HG03457 (cell line): ENCODE measurements around the gene FOXL3.

Experiments used
- ATAC-seq: cut with Tn5 transposase; IDR thresholded peaks from one replicate; pipeline ENCODE4 v1.9.1; 2021; ENCODE audit warnings: moderate number of reproducible peaks; ENCODE audit not compliant: unreplicated experiment

FOXL3 gene

DNA sequence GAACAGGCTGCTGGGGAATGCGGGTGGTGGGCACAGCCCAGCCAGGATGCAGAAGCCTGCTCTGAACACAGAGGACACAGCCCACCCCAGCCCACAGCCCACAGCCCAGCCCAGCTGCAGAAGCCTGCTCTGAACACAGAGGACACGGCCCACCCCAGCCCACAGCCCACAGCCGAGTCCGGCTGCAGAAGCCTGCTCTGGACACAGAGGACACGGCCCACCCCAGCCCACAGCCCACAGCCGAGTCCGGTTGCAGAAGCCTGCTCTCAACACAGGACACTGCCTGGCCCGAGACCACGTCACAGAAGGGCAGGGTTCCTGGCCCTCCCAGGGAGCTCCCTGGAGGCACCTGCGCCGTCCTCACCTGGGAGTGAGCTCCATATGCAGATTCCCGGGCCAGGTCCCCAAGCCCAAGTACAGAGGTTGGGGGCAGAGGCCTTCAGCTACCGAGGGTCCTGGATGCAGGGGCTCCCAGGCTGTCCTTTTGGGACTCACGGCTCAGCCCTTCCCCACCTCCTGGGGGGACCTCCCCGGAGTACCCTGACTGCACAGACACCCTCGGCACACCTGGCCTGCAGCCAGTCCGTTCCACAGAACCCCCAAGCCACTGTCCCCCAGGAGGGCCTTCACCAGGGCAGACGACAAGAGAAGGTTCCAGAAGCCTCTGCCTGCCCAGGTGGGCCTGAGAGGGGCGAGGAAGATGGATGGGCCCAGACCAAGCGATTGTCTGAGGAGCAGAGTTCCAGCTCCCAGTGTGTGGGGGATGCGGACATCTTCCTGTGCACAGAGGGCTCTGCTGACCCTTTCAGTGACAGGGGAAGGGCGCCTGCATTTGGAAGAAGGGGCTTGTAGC lies 23.7 kb upstream of the FOXL3 start:
- no peak for ATAC-seq

DNA sequence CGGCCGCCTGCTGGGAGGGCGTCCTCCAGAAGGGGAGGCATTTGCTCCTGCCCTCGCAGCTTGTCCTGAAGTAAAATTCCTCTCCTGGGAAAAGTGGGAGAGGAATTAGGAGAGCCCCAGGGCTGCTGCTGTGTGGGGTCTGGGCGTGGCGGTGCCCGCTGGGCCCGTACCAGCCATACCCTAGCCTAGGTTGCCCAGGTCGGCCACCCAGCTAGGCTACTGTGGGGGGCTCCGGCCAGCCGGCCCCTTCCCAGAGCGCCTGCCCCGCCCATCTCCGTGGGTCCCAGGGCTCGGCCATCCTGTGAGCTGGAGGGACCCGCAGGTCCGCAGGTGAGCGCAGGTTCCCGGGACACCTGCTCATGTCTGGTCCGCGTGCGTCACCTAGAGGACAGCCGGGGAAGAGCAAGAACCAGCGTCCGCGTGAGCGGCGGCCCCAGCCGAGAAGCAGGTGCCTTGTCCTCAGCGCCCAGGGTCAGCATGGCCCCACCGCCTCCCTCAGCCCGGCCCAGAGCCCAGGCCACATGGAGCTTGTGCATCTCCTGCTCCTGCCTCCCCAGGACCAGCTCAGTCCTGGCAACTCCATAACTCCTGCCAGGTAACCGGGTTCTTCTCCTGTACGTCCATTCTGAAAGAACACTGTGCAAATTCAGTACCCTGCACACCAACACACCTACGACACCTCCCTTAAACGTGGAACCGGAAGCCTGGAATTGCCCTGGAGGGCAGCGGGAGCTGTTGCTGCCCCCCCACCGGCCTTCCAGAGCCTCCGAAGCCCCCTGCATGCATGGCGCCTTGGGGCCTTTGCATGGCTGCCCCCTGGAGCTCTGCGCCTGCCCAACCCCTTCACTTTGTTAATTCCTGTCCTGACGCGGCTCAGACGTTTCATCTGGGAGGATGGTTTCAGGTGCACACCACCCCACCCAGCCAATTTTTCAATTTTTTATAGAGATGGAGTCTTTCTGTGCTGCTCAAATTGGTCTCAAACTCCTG lies 22.8 kb upstream of the FOXL3 start:
- ATAC-seq, result no peak

DNA sequence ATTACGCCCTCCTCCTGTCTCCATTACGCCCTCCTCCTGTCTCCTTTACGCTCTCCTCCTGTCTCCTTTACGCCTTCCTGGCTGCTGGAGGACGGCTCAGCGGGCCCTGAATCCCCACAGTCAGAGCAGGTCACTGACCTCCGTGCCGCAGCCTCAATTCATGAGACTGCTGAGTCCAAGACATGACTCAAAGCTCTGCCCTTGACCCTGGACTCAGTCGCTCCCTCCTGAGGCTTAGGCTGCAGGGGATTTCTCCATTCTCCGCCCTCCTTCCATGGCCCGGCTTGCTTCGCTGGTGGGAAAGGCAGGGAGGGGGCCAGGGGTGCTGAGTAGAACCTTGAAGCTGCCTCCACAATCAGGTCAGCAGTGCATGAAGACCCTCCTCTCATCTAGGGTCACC lies 21.0 kb upstream of the FOXL3 start:
- ATAC-seq, result no peak

GRCh38 chr7:269721-270120 lies 20.2 kb upstream of the FOXL3 start:
- ATAC-seq, result no peak

- ATAC-seq, result no peak
Measured at GRCh38 chr7:270351-270983, 19.5 kb upstream of the FOXL3 start.

GRCh38 chr7:271266-272107 lies 18.5 kb upstream of the FOXL3 start:
- no peak for ATAC-seq

DNA sequence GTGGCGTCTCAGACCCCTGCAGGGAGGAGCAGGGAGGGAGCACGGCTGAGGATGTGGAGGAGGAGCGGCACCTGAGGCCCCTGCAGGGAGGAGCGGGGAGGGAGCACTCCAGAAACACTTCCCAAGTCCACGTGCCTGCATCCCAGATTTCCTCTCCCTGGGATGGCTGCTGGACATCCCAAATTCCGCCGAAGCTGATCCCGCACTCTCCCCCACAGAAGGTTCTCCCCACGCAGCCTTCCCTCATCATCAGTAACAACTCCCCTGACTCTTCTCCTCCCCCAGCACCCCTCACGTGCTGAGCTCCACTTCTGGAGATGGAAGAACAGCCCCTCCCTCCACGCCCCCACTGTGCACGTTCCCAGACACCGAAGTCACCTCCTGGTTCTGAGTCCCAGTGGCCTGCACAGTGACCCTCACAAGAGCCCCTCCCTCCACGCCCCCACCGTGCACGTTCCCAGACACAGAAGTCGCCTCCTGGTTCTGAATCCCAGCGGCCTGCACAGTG lies 17.8 kb upstream of the FOXL3 start:
- no peak for ATAC-seq

DNA sequence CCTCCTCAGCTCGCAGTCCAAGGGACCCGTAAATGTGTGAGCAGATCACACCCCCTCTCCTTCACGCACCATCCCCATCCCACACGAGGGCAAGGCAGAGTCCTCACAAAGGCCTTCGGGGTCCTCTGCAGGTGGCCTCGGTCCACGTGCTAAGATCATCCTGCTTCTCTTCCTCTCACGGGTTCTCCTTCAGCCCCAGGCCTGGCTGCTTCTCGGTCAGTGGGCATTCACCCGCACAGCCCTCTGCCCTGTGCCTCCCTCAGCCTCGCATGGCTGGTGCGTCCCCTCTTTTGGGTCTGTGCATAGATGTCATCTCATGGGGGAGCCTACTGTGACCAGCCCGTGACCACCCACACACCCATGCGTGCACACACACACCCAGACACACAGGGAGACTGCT lies 17.3 kb upstream of the FOXL3 start:
- no peak for ATAC-seq

DNA sequence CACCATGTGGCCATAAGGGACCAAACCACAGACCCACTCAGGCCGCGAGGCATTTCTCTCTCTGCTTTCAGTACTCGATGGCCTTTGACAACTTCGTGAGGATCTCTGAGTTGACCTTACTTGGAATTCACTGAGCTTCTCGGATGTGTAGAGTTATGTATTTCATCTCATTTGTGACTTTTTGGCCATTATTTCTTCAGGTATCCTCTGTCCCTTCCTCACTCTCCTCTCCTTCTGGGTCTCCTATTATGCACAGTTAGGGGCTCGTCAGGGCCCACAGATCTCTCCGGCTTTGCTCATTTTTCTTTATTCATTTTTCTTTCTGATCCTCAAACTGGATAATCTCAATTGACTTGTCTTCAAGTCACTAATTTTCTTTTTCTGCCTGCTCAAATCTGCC lies 16.6 kb upstream of the FOXL3 start:
- no peak for ATAC-seq

- no peak for ATAC-seq
Measured at GRCh38 chr7:274266-274665, 15.7 kb upstream of the FOXL3 start.

DNA sequence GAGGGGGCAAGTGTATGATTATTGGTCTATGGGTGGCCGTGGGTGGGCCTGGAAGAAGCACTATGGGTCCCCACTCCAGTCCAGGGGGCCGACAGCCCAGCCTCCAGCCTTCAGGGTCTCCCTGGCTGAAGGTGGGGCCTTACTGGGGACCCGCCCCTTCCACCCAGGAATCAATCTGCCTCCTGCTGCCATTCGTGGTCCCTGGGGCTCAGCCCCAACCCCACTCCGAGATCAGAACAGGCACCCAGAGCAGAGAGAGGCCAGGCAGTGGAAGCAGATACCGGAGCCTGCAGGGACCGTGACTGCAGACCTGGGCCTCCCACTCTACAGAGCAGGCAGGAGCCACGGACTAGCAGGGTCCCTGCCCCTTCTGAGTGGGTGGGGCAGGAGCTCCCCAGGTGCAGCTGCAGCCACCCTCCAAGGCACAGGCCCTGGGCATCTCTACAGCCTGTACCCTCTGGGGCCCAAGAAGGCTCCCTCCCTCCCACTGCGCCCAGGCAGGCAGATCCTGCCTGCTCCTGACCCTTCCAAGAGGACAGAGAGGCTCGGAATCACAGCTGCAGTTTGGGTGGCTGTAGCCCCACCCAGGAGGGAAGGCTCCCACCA lies 13.6 kb upstream of the FOXL3 start:
- ATAC-seq, result no peak

DNA sequence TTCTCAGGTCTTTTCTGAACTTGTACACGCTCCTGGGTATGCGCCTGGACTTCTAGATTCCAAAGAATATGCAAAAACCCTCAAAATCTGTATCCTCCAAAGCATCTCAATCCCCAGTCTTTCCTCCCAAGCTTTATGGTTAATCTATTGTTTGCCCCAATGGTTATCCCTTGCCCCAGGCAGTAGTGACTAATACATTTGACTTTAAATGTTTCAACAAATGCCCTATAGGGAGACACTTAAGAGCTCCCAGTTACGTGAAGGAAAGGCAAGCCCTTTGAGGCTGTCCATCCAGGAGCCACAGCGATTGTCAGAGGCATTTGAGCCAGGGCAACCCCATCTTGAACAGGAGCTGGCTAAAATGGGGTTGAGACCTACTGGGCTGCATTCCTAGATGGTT lies 12.7 kb upstream of the FOXL3 start:
- no peak for ATAC-seq

DNA sequence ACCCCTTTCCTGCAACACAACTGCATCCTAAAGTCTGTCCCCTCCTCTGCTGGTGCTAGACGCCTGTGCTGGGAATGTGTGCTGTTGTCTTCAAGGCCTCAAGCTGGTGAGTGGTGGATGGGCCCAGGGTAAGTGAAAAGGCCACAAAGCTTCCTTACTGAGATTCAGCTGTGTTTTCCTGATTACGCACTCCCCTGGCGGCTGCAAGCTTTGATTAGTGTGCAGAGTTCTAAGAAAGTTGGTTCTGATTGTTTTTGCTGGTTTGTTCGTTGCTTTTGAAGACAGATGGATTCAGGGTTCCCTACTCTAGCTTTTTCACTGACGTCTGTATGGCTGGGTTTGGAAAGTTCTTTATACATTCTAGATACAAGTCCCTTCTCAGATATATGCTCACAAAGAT lies 11.9 kb upstream of the FOXL3 start:
- no peak for ATAC-seq

GRCh38 chr7:279821-280220 lies 10.1 kb upstream of the FOXL3 start:
- no peak for ATAC-seq

GRCh38 chr7:280461-280860 lies 9.5 kb upstream of the FOXL3 start:
- no peak for ATAC-seq

DNA sequence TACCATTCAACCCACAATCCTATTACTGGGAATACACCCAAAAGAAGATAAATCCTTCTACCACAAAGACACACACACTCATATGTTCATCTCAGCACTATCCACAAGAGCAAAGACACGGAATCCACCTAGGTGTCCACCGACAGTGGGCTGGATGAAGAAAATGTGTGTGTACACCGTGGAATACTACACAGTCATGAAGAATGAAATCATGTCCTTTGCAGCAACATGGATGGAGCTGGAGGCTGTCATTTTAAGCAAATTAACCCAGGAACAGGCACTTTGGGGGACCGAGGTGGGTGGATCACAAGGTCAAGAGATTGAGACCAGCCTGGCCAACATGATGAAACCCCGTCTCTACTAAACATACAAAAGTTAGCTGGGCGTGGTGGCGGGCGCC lies 8.3 kb upstream of the FOXL3 start:
- ATAC-seq, result no peak

DNA sequence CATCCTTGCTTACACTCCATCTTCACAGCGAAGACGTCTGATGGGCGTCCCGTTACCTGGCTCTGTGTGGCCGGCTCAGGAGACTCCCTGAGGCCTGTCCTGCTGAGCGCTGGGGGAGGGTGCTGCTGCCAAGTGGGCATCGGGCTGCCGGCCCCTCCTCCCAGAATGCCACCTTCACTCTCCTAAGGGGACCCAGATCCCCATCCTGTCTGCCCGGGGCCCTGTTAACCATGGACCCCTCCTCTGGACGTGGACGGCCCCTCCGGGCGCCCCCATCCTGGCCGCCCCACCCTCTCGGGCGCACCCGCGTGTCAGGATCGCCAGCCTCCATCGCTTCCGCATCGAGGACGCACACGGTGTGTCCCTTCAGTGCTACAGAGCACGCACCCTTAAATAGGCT lies 7.3 kb upstream of the FOXL3 start:
- no peak for ATAC-seq

GRCh38 chr7:284762-285722 lies 4.9 kb upstream of the FOXL3 start:
- ATAC-seq, result no peak

DNA sequence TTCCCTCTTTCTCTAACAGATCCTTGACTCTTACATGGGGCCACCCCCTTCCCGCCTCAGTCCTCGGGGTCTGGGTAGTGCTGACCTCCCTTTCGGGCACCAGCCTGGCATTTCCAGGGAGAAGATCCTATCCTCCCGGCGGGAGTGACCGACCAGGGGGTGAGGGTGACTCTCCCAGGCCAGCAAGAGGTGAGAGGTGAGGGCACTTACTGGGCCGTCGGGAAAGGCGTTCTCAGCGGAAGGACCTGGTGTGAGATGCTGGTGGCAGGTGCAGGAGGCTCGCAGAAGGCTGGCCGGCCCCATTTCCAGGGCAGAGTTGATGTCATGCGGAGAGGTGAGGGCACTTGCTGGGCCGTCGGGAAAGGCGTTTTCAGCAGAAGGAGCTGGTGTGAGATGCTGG lies 4.2 kb upstream of the FOXL3 start:
- no peak for ATAC-seq
